Stimulated activated CD4-positive, alpha-beta T cell treated with anti-CD3 and anti-CD28 coated beads, TNF-alpha, amount 100 ng/mL, for 4 hours (primary cell): Measurements from ENCODE around the gene BORCS6.

Experiments
- DNase-seq, 3 experiments: peaks; one replicate each; pipeline ENCODE4 v3.0.0-alpha.2; 2020; ENCODE audit warnings: low read depth in 3 of 3

The BORCS6 gene

DNA sequence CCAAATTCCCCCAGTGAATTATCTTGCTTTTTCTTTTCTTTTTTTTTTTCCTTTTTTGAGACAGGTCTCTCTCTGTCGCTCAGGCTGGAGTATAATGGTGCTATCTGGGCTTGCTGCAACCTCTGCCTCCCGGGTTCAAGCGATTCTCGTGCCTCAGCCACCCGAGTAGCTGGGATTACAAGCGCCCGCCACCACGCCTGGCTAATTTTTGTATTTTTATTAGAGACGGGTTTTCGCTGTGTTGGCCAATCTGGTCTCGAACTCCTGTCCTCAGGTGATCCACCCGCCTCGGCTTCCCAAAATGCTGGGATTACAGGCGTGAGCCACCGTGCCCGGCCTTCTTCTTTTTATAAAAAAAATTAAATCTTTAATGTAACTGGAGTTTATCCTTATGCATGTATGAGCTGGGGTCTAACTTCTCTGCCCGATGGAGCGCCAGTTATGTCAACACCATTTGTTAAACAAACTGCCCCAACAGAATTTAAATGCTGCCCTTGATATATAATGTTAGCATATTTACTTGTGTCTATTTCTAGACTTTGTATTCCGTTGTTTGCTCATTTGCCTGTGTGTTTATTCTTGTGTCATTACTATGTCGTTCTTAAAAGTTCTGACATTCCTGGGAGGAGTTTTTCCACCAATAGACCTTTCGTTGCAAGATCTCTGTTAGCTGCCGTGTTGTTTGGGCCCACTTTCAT, 20.9 kb upstream of the BORCS6 start:
- DNase-seq: no peak

DNA sequence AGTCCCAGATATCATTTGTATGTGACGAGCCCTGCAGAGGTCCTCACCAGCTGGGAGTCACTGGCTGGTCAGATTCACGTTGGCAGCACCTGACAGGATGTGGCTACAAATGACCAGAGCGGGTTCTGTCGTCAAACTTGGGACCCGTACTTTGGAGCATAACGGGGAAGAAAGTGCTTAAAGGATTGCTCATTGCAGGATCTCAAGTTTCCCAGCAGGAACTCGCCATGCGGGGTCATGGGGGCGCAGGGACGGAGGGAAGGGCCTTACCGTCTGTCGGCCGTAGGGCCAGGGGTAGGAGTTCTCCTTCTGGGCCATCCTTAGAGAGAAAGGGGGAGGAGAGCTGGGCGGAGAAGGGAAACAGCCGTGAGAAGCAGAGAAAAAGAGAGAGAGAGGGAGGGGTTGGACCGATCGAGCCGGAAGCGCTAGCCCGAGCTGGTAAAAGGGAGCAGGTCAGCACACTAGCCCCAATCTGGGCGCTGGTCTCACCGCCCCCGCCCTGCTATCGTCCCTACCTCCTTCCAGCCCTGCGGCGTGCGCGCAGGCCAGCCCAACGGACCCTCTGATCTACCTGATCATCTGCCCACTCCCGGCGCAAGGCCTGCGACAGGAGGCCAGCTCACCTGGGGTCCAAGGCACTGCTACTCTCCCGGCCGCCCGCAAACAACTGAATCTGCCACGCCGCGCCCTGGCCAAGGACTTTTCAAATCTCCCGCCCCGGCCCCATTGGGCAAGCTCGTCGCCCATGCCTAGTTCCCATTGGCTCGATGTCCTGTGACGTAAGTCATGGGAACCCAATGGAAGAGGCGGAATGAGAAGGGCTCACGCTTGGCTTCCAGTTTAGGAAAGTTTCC, 20.2 kb upstream of the BORCS6 start, which contains the start of gene AURKB:
Gene AURKB, minus strand, starts transcription at position 669 of the 854 bp plus-strand sequence. Its CDS starts 351 bp downstream, at position 318.
- peak; percentile 74 to 91 (median 80) for DNase-seq

DNA sequence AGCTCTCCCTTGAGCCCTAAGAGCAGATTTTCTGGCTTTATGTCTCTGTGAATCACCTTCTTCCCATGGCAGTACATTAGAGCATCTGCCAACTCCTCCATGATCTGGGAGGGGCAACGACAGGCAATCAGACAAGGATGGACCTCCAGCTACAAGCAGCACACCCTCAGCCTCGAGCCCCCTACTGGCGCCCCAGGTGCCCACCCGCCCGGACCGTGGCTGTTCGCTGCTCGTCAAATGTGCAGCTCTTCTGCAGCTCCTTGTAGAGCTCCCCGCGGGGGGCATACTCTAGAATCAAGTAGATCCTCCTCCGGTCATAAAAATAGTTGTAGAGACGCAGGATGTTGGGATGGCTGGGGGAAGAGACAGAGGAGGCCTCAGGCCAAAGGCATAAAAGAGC, 16.6 kb upstream of the BORCS6 start:
- no peak for DNase-seq

DNA sequence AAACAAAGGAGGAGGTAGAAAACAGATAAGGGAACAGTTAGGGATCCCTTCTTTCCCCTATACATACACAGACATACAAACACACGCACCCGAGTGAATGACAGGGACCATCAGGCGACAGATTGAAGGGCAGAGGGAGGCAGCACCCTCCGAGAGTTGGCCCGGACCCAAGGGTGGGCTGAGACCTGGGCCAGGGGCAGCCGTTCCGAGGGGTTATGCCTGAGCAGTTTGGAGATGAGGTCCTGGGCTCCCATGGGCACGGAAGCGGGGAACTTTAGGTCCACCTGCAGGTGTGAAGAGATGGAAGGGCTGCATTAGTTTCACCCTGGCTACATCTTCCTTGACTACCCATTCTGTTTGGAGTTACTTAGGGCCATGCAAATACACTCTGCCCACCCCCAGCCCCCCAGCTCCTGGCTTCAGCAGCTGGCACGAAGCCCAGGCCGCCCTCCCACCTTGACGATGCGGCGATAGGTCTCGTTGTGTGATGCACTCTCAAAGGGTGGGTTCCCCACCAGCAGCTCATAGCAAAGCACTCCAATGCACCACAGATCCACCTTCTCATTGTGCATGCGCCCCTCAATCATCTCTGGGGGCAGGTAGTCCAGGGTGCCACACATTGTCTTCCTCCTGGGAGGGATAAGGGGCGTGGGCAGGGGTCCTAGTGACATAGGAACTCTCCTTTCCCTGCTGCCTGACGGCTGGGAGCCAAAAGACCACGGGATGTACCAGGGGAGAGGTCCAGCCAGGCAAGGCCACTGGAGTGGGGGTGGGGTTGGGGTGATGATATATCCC, 15.0 kb upstream of the BORCS6 start:
- no peak for DNase-seq

DNA sequence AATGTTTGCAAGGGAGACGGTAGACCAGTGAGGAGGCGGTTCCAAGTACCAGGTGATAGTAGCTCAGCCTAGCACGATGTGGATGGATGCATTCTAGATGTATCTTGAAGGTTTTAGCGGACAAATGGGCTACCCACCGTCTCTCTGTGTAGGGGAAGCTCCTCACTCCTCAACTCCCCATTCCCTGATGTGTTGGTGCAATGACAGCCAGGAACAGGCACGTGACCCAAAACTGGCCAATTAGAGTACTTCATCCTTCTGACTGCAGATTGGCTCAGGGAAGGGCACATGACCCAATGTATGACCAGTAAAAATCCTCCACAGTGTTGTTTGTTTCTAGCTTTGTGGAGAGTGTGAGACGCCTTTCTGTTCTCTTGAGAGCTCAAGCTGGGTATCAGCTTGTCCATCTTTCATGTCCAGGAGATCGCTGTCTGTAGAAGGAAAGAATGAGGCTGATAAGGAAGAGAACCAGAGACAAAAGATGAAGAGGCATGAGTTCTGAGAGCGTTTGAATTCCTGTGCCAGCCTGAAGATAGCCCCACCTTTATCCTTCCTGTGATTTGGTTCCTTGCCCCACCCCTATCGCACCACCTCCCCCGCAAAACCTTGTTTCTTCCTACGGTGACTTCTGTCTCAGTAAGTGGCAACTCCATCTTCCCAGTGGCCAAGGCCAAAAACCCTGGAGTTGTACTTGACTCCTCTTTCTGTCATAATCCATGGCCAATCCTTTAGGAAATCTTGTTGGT, 2.3 kb upstream of the BORCS6 start:
- DNase-seq: peak in 1 of 3 experiments; percentile 11

DNA sequence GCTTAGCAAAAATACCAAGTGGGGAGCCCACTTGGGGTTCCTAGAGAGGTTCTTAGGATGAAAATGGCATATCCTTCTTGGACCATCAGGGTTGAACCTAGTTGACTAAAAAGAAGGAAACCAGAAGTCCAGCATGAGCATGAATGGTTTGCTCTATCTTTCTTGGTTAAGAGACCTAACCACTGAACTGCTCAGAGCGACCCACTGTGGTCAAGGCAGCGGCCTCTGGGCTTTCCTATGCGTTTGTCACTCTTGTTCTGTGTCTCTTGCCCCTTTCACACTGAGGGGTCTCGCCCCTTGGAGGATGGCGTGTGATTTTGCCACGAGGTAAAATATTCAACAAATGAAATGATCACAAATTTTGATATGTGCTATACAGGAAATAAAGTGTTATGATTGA, 526 bp upstream of the BORCS6 start:
- no peak for DNase-seq

DNA sequence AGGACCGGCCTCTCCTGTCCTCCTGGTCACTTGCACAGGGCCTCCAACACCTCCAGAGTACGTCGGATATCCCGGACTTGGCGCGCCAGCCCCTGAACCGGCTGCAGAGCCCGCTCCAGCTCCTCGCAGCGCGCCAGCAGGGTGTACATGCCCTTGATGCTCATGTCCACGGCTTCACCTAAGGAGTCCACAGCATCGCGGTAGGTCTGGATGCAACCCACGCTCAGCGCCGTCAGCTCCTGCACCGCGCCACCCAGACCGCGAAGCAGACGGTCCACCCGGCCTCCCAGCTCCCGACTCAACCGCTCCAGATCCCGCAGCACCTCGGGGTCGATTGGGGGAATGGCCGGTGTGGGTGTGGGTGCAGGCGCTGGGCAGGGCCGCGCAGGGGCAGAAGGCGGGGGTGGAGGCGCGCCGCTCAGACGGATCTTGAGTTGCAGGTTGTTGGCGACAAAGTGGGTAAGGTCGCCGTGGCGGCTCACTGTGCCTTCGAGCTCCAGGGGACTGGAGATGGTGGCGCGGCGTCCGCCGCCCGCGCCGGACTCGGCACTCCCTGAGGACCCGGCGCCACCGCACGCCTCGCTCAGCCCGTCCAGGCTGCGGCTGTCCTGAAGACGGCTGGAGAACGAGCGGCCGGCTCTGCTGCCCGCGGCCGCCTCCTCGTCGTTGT, 804 bp downstream of the BORCS6 start:
- no peak for DNase-seq

DNA sequence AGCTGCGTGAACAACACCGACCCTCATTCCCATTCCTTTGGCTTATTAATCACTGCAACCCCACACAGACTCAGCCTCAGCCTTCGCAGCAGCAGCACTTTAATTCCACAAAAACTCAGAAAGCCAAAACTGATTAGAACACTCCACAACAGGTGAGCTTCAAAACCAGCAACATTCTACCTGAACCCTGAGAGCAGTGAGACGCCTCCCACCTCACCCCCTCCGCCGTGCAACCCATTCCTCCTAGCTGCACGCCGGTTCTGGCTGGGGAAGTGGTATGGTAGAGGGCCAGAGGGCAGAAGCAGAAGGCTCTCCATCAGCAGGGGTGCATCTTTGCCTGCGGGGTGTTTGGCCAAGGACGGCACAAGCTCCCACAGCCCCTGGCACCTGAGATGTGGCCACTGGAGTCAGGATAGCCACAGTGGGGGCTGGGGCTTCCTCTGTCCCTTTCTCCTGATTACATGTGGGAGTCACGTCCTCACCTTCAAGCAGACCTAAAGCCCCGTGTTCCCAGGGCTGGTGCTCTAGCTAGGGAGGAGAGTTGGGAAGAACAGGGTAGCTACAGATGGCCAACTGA, 1.6 kb downstream of the BORCS6 start:
- DNase-seq: no peak

DNA sequence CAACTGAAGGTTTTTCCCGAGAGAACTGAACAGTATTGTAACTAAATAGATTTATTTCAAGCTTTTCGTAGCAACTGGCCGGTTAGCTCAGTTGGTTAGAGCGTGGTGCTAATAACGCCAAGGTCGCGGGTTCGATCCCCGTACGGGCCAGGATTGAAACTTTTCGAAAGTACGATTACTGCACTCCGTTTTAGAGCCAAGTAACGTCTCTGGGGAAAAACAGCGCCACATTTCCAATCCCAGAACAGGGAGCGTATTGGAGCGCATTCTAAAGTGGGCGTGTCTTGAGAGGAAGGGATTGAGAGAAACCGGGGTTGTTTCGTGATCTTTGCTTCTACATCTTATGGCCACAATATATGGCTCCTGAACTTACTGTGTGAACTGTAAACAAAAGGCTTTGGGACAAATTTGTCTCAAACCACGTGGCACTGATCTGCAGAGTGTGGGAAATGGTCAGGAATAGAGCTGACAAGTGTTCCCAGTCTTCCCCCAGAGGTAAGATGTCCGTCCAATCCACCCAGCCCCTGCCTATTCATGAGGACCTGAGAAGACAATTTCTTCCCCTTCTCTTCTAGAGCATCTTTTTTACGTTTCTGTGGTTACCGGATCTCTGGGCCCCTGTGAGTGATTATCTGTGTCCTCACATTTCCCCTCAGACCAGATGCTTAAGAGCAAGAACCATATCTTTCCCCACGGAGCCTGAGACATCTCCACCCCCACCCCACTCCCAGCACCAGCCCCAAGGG, 2.3 kb downstream of the BORCS6 start:
- DNase-seq: peak; percentile 86 to 89 (median 86)

DNA sequence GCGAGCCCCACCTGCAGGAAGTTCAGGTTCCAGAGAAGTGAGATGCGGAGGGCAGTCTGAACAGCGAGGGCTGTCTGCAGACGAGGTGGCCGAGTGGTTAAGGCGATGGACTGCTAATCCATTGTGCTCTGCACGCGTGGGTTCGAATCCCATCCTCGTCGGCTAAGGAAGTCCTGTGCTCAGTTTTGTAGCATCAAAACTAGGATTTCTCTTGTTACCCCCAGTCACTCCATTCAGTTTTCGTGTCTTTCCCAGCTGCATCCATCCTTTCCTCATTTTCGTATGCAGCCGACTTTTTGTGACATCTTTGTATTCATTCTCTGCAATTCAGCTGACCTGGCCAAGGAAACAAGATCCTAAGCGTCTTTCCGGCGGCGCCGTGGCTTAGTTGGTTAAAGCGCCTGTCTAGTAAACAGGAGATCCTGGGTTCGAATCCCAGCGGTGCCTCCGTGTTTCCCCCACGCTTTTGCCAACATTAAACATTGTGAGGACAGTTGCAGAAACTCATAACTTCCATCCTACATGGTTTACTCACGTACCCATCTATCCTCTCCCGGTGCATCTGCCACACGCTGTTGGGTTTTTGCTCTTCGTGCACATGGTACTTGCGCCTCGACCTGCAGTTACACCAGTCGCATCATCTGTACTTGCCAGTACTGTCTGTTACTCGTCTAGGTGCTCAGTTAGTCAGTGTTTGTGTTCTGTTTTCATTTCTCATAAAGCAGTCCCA, 3.0 kb downstream of the BORCS6 start:
- peak; percentile 88 to 98 (median 88) for DNase-seq

DNA sequence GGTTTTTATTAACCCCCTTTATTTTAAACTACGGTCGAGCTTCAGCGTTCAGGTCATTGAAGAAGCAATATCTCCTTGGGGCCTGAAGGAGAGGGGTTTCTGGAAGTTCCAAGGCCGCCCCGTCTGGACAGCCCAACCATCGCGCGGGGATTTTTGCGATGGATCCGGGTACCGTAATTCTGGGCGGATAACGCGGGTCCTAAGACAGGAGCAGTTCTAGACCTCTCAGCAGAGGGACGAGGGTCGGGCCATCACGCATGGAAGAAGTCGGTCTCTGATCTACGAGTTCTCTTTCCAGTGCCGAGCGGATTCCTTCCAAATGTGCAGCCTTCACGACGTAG, 3.6 kb downstream of the BORCS6 start:
- no peak for DNase-seq

DNA sequence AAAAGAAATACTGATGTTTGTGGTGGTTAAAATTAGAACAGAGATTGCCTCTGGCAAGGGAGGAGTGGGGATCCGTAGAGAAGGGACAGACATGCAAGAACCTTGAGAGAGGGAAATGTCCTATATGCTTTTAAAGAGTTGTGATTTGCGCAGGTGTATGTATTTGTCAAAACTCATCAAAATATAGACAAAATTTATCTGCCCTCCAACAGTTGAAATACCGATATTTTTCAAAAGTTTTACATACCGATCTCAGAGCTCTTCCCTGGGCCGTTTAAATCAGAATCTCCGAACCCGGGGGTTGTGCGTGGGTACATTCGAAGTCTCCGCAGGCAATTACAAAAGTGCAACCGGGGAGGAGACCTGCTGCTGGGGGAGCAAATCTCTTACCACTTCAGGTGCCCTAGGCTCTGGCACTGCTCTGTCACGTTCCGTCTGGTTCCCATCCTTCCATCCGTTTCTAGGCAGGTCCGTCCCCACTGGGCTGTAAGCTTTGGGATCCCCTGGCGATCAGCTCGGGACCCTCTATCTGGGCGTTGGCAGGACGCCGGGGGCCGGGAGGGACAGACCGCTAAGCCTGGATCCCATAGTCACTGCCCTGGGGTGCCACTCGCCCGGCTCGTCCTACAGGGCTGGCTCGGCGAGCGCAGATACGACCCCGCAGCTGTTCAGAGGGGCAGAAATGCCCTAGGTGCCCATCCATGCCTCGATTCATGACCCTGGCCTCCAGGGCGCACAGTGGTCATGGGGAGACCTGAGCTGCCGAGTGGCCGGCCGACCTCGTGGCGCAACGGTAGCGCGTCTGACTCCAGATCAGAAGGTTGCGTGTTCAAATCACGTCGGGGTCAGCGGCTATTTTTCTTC, 4.2 kb downstream of the BORCS6 start:
- DNase-seq: peak; percentile 83 to 98 (median 89)

DNA sequence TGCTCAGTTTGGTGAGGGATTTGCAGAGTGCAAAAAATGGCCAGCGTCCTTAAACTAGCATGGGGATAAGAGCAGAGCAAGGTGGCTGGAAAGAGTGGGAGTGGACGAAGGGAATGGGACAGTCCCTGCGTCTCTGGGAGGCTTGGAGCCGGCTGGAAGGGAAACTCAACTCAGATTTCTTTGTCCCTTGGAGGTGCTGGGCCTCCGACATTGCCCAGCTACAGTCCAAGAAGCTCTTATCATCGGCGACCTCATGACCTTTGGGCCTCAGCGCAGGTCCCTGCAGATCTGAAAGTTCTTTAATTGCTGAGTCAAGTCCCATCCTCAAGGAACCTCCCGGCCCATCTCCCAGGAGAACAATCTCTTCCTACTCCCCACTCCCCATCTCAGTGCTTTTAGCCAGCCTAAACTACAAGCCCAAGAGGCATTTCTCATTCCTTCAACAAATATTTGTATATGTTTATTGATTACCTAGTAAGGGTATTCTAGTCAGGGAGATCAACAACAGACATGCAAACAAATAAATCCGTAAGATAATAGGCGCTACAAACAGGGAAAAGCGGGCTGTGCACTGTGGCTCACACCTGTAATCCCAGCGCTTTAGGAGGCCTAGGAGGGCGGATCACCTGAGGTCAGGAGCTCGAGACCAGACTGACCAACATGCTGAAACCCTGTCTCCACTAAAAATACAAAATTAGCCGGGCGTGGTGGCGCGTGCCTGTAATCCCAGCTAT, 12.8 kb downstream of the BORCS6 start:
- no peak for DNase-seq

DNA sequence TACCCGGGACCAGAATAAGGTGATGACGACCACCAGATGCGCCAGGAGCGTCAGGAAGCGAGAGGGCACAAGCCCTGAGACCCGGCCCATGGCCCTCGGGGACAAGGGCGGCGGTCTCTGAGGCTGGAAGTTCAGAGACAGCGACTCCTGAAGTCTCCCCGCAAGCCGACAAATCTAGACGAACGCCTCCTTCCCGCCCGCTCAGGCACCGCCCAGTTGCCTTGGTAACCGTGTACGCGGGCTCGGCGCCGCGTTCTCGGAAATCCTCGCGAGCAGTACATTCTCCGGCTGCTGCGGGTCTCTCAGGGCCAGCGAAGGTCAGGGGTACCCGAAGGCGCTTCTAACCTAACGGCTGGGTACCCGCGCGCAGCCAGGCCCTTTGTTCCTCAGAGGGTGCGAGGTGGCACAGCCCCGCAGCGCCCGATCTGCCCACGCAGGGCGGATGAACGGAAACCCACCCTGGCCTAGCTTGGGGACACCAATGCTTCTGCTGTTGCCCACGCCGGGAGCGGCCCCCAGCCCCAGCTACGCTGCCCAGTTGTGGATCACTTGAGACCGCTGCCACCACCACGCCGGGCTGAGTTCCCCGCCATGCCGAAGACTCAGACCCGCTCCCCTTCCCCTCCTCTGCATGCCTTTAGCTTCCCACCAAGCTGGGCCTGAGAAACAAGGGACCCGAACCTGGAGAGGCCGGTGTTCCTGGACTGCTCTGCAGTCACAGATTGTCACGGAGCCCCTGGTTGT, 13.6 kb downstream of the BORCS6 start, which contains the start of gene TMEM107:
Gene TMEM107, minus strand, starts transcription at position 184 of the 744 bp plus-strand sequence. Its CDS starts 94 bp downstream, at position 90.
- peak in 2 of 3 experiments; percentile 74 to 76 for DNase-seq

DNA sequence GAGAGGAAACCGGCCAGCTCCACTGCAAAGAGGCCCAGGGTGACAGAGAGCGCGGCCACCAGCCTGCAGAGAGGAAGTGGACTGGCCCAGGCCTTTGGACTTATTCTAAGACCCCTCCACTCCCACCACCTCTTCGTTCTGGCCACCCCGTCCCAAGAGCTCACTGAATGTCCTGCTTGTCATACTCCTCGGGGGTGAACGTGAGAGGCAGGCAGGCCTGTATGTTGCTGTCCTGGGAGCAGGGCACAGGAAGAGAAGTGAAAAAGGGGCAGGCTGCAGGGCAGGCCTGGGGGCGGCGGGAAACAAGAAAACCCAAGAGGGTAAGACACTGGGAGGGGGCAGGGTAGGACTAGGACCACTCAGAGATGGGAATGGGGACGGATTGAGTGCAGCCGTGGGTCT, 14.2 kb downstream of the BORCS6 start:
- DNase-seq: no peak

DNA sequence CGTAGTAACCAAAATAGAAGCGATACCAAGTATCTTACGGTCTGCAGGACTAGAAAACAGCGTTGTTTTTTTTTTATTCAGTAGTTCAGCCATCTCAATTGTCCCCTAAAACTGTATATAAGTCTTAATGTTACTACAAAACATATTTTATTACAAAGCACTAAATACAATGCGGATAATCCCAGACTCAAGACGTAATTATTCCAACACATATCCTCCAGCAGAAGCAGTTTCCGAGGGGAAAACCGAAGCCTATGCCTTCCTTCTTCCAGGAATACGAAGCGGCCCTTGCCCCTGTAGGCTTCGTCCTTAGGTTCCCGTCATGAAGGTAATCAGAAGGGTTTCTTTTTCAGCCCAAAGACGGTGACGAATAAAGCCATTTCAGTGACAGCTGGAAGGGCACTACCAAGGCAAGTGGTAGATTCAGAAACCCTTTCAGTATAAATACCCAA, 16.1 kb downstream of the BORCS6 start:
- no peak for DNase-seq
